B cell (primary cell): ENCODE measurements around the gene VANGL2. TPM values are rescaled to one million over a fixed set of nuclear protein-coding genes. Genes with fewer than 3 reads are reported as not detected.

Source experiments
- ATAC-seq: fragments of 200-7000 bp; cut with Tn5 transposase; one replicate; pipeline ENCODE4 v1.10.0; 2021; ENCODE audit warnings: low read depth, mild to moderate bottlenecking, moderate number of reproducible peaks, moderate library complexity
- CTCF ChIA-PET: fragments of 350-600 bp; sonication (Branson Sonifier 250); formaldehyde crosslinking; loops from one replicate; lab custom pipeline; 2021; ENCODE audit warnings: antibody characterized with exemption, inconsistent platforms; lab: Charles Lee
- POLR2A ChIA-PET: fragments of 350-600 bp; sonication (Branson Sonifier 250); formaldehyde crosslinking; loops from one replicate; lab custom pipeline; 2021; ENCODE audit warnings: antibody characterized with exemption; lab: Charles Lee
- DNase-seq: peaks from one replicate; pipeline ENCODE4 v3.0.0; 2013
- H2AFZ ChIP-seq: 2 replicates; pipeline ENCODE4 v1.6.1; 2012; ENCODE audit warnings: mild to moderate bottlenecking, low read depth, low read length; ENCODE audit not compliant: insufficient read depth, poor library complexity, severe bottlenecking
- H3K27ac ChIP-seq, 2 donors: 1 replicate in 1 of 2; 2 replicates in 1 of 2; pipeline ENCODE4 v1.5.1; 2012 to 2013; ENCODE audit warnings: low read length in 2 of 2, mild to moderate bottlenecking in 2 of 2, moderate library complexity in 1 of 2
- H3K27me3 ChIP-seq, 4 experiments: fragments of 200-600 bp in 1 of 4; sonication (generic) in 1 of 4; replicated peaks in 1 of 4; 1 replicate in 2 of 4; 2 replicates in 2 of 4; pipeline versions ENCODE4 v1.6.1 to v1.7.0; 2013 to 2016; ENCODE audit warnings: low read length in 3 of 4, mild to moderate bottlenecking in 2 of 4, mixed read lengths in 1 of 4, moderate library complexity in 1 of 4; ENCODE audit not compliant: insufficient read depth in 4 of 4, control insufficient read depth in 3 of 4; ENCODE audit errors: control extremely low read depth in 1 of 4
- H3K36me3 ChIP-seq, 2 experiments: replicated peaks in 1 of 2; 1 replicate in 1 of 2; 2 replicates in 1 of 2; pipeline versions ENCODE4 v1.6.1 to v1.7.1; 2013; ENCODE audit warnings: low read length in 1 of 2; ENCODE audit not compliant: insufficient read depth in 2 of 2, control insufficient read depth in 1 of 2; ENCODE audit errors: control extremely low read depth in 1 of 2, extremely low read depth in 1 of 2
- H3K4me1 ChIP-seq, 2 donors: fragments of 200-600 bp in 1 of 2; sonication (generic) in 1 of 2; 1 replicate in 1 of 2; 2 replicates in 1 of 2; pipeline versions ENCODE4 v1.5.1 to v1.6.1; 2013 to 2017; ENCODE audit warnings: low read length in 2 of 2; ENCODE audit not compliant: control insufficient read depth in 2 of 2, insufficient read depth in 2 of 2
- H3K4me2 ChIP-seq: replicated peaks from 2 replicates; pipeline ENCODE3; 2012; ENCODE audit warnings: mild to moderate bottlenecking, low read depth, low read length; ENCODE audit not compliant: poor library complexity, severe bottlenecking
- H3K4me3 ChIP-seq, 5 experiments: fragments of 200-600 bp in 1 of 5; sonication (generic) in 1 of 5; 1 replicate in 3 of 5; 2 replicates in 2 of 5; pipeline versions ENCODE4 v1.5.1 to v1.7.0; 2011 to 2016; ENCODE audit warnings: low read length in 4 of 5, mild to moderate bottlenecking in 4 of 5, low read depth in 2 of 5, control low read depth in 1 of 5, moderate library complexity in 1 of 5; ENCODE audit not compliant: insufficient read depth in 1 of 5; ENCODE audit errors: control extremely low read depth in 1 of 5, extremely low read depth in 1 of 5
- H3K79me2 ChIP-seq: fragments of 200-600 bp; sonication (generic); one replicate; pipeline ENCODE4 v1.6.0; 2016; ENCODE audit warnings: low read length; ENCODE audit not compliant: control insufficient read depth, insufficient read depth
- H3K9ac ChIP-seq: fragments of 200-600 bp; sonication (generic); 2 replicates; pipeline ENCODE4 v1.6.1; 2017; ENCODE audit warnings: mild to moderate bottlenecking, low read length, moderate library complexity
- H3K9me3 ChIP-seq, 3 donors: one replicate each; pipeline versions ENCODE4 v1.6.1 to v1.7.1; 2013; ENCODE audit warnings: low read length in 2 of 3; ENCODE audit not compliant: control insufficient read depth in 2 of 3, insufficient read depth in 1 of 3; ENCODE audit errors: control extremely low read depth in 1 of 3
- H4K20me1 ChIP-seq: 2 replicates; pipeline ENCODE4 v1.6.0; 2012; ENCODE audit warnings: mild to moderate bottlenecking, low read length; ENCODE audit not compliant: insufficient read depth, control insufficient read depth, poor library complexity, severe bottlenecking
- H3K27ac Mint-ChIP-seq: one replicate; pipeline ENCODE4 v1.8.0; 2021; ENCODE audit warnings: mixed read lengths
- H3K27me3 Mint-ChIP-seq: one replicate; pipeline ENCODE4 v1.8.0; 2021; ENCODE audit warnings: mixed read lengths
- H3K4me1 Mint-ChIP-seq: one replicate; pipeline ENCODE4 v1.8.0; 2021; ENCODE audit warnings: mixed read lengths
- H3K4me3 Mint-ChIP-seq: one replicate; pipeline ENCODE4 v1.8.0; 2021; ENCODE audit warnings: mixed read lengths
- H3K9me3 Mint-ChIP-seq: one replicate; pipeline ENCODE4 v1.8.0; 2022; ENCODE audit warnings: mixed read lengths; ENCODE audit not compliant: insufficient read depth
- CTCF ChIP-seq: fragments of 200-600 bp; IDR thresholded peaks from one replicate; pipeline ENCODE4 v1.8.0; 2022; ENCODE audit warnings: antibody characterized with exemption, mild to moderate bottlenecking
- EZH2 ChIP-seq: IDR thresholded peaks from 2 replicates; pipeline ENCODE4 v1.6.1; 2012; ENCODE audit warnings: borderline replicate concordance, low read depth, mild to moderate bottlenecking, moderate library complexity, low read length; ENCODE audit not compliant: insufficient read depth, poor library complexity, severe bottlenecking
- WGBS: methylation state at CpG from one replicate; pipeline ENCODE4 v1.1.5; 2013; ENCODE audit warnings: missing lambda C conversion rate; ENCODE audit not compliant: insufficient coverage; 5-methylcytosine and 5-hydroxymethylcytosine counted together
- intact Hi-C: fragments of 100-400 bp; cut with micrococcal nuclease; formaldehyde crosslinking; loops from one replicate; pipeline ENCODE4 v1.10.0; 2022
- polyA plus RNA-seq: library from polyadenylated mRNA; depleted of rRNA; stranded (reverse); fragments of >200 nt; gene quantifications from 2 replicates; pipeline ENCODE4 v1.2.3, GENCODE V29; 2012
- total RNA-seq, 2 donors: library from RNA; stranded (reverse); fragments of 120-200 nt in 1 of 2; gene quantifications; 1 replicate in 1 of 2; 2 replicates in 1 of 2; pipeline versions ENCODE4 v1.2.3 to v1.2.4, GENCODE V29; 2013 to 2022

The VANGL2 gene
- total and polyA plus RNA-seq, 2 donors (not counting 1 experiment from before 2014, with no cell fraction given), result 0.48 to 14.4 TPM

GRCh38 chr1:160407839-160408801 lies 7.8 kb downstream of the VANGL2 start:
- ChIA-PET POLR2A (no interaction called here), CTCF (no interaction called here)
- no peak overlapping the region for H3K27ac ChIP-seq

More at GRCh38 chr1:160407839-160408801, 7.8 kb downstream of the VANGL2 start:
- H3K9me3 Mint-ChIP-seq, result no peaks in the 10 kb centered on the region
- no peaks in the 10 kb centered on the region for H3K27me3 Mint-ChIP-seq
- H3K4me2 ChIP-seq, result no peak overlapping the region
- DNase-seq, result no peak
- H3K4me3 Mint-ChIP-seq, result no peak overlapping the region
- intact Hi-C loops, result no loop called here
- no peaks in the 10 kb centered on the region for H3K36me3 ChIP-seq
- no peak overlapping the region for H3K27ac Mint-ChIP-seq
- no peaks in the 10 kb centered on the region for H3K9me3 ChIP-seq
- no peak for TF ChIP-seq EZH2
- TF ChIP-seq CTCF, result no peak
- H3K4me3 ChIP-seq, result no peak overlapping the region
- no peaks in the 10 kb centered on the region for H3K4me1 ChIP-seq
- no peak overlapping the region for H3K9ac ChIP-seq
- H4K20me1 ChIP-seq, result no peaks in the 10 kb centered on the region
- no peaks in the 10 kb centered on the region for H3K27me3 ChIP-seq
- WGBS, result 97% methylated on average over 8 of the region's 12 CpGs
- H3K79me2 ChIP-seq, result no peaks in the 10 kb centered on the region
- peaks cover 17% of the 10 kb centered on the region for H3K4me1 Mint-ChIP-seq
- no peak for ATAC-seq
- H2AFZ ChIP-seq, result no peak overlapping the region
